ENCODE data around the gene CGB3.
"Not testable (repeated sequence)": the region's sequence is repeated elsewhere in the genome, so short reads cannot be mapped to it uniquely, and the experiment has no call there.

The CGB3 gene

DNA sequence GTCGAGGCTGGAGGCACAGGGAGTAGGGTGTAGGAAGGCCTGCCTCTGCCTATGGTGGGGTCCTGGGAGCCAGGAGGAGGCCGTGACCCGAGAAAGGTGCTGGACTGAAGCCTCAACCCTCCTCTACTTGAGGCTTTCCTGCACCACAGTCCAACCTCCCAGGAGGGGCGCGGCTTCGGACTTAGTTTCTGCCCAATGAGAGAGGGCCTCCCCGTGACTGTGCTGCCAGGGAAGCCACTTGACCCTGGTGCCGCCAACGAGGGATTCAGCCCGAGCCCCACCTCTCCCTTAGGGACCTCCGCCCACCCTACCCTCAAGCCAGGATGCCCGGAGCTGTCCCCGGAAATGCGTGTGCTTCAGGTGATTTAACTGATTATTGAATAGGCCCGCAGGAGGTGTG lies at the start of gene CGB3:
TSS of gene CGB3 (minus strand) at position 101 of the 400 bp plus-strand sequence. CDS start 362 bp downstream, outside the sequence.
- not testable (repeated sequence) for DNase-seq (ENCODE audit: low spot score)

DNA sequence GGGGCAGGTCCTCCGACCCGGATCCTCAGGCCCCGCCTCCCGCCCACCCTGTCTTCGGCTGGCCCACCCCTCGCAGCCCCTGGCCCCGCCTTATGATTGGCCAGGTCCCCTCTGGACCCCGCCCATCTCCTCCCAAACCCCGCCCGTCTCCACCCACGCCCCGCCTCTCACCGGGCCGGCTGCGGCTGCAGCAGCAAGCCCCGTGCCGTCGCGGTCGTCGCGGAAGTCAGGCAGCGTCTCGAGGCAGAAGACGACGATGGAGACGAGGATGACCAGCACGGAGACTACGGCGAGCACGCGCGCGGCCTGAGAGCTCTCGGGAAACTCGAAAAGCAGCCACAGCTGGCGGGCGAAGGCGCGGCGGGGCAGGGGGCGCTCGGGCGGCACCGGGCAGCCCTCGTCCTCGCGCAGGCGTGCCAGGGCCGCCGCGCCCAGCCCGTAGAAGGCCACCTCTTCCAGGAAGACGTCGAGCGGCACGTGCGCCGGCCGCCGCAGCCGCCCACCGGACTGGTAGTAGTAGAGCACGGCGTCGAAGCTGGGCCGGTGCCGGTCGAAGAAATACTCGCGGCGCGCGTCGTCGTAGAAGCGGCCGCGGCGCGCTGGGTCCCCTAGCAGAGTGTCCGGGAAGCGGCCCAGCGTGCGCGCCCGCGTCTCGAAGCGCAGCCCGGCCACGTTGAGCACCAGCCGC lies 47.9 kb upstream of the CGB3 start:
- no peak for DNase-seq (ENCODE audit: low spot score)

DNA sequence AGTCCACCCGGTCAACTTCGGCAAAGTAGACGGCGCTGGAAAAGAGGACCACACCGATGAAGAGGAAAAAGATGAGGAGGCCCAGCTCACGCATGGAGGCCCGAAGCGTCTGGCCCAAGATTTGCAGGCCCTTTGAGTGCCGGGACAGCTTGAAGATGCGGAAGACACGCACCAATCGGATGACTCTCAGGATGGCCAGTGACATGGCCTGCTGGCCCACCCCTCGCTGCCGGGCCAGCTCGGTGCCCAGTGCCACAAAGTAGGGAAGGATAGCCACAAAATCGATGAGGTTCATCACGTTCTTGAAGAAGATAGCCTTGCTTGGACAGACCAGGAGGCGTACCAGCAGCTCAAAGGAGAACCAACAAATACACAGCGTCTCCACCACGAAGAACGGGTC lies 46.3 kb upstream of the CGB3 start:
- DNase-seq (ENCODE audit: low spot score) = no peak

DNA sequence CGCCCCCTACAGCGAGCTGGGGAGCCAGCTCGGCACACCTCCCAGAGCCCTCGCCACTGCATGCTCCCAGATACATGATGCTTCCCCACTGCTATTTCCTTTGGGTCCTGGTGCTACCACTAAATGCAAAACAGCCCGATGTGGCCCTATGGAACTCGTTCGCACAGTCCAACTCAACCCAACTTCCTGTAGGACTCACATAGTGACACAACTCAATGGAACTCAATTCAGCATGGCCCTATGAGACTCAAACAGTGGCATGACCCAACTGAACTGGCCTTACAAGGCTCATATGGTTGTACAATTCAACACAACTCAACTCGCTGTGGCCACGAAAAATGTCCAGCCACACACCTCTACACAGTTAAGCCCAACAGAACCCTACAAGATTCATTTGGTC lies 44.9 kb upstream of the CGB3 start:
- DNase-seq (ENCODE audit: low spot score) = no peak

DNA sequence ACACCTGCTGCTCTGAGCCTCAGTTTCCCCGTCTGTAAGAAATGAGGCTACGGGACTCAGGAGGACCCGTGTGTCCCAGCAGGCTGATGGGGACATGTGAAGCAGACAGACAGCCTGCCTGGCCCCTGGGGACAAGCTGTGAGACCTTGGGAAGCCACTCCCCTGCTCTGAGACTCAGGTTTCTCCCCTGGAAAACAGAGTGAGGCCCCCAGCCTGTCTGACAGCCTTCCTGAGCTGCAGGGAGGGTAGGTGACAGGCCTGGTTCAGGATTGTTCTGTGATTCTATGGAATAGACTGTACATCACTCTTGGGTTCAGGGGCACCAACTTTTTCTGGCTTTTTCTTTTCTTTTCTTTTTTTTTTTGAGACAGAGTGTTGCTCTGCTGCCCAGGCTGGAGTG lies 43.4 kb upstream of the CGB3 start:
- no peak for DNase-seq (ENCODE audit: low spot score)

DNA sequence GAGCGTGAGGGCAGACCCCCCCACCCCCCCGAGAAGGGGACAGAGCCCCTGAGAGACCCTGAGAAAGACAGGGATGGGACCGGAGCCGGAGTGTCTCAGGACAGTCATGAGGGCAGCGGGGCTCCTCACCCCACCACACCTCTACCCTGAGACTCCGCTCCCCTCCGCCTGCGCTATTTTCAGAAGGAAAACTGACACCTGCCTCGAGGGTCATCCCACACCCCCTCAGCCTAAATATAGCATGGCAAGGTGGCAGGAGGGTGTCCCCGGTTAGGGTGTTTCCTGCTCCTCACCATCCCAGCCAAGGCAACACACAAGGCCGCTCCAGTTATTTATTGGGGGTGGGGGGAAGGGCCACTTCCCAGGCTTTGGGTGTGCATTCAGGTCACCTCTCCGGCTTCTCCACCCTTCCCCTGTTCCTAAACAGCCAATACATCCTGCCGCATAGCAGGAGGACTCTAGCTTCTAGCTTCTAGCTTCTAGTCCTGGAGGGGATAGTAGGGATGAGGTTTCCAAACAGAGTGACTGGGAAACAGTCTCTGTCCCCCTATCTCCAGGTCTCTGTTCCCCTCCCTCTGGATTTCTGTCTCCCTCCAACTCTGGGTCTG lies 41.9 kb upstream of the CGB3 start:
- no peak for DNase-seq (ENCODE audit: low spot score)

DNA sequence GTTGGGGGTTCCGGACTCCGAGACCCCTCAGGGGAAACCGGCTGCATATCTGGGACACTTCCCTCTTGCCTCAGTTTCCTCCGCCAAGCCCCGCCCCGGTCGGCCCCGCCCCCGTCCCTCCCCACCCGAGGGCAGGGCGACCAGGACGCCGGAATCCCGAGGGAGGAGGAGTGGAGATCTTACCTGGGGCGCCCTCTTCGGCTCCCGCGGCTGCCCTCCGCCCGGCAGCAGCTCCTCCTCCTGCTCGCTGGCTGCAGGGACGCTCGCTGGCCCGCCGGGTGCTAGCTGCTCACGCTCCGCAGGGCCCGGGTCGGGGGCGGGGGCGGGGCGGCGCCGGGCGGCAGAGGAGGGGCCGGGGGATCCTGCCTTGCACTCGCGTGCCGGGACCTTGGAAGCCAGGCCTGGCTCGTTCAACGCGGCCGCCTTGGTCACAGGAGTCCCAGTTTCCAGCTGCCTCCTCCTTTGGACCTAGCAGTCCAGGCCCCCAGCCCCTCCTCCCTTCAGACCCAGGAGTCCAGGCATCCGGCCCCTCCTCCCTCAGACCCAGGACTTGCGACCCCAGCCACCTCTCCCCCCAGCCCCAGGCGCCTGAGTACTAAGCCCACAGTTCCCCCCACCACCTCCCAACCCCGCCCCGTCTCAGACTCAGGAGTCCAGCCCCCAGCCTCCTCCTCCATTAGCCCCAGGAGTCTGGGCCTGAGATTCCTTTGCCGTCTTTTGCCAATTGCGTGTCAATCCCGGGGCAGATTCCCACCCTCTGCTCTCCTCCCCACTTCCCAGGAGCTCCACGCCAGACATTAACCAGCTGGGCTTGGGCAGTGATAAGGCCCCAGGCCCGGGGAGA lies 40.9 kb upstream of the CGB3 start, which contains the start of gene NTF4:
TSS of gene NTF4 (minus strand) at position 51 of the 844 bp plus-strand sequence. CDS start 2,821 bp downstream, outside the sequence.
- no peak for DNase-seq (ENCODE audit: low spot score)

DNA sequence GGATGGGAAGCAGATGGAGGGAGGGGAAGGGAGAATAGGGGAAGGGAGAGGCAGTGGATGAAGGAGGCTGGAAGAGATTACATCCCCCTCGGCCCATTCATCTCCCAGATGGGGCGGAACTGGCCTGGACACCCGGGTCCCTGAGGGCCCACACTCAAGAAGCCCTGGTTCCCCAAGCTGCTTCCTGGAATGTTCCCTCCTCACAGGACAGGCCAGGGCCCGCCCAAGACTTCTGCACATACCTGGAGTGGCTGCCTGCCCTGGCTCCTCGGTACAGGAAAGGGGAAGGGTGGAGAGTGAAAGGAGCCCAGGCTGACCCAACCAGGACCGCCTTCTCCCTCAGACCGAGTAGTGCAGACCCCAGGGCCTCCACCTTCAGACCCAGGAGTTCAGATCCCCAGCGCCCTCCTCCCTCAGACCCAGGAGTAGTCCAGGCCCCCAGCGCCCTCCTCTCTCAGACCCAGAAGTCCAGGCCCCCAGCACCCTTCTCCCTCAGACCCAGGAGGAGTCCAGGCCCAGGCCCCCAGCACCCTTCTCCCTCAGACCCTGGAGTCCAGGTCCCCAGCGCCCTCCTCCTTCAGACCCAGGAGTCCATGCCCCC lies 40.0 kb upstream of the CGB3 start:
- no peak for DNase-seq (ENCODE audit: low spot score)

DNA sequence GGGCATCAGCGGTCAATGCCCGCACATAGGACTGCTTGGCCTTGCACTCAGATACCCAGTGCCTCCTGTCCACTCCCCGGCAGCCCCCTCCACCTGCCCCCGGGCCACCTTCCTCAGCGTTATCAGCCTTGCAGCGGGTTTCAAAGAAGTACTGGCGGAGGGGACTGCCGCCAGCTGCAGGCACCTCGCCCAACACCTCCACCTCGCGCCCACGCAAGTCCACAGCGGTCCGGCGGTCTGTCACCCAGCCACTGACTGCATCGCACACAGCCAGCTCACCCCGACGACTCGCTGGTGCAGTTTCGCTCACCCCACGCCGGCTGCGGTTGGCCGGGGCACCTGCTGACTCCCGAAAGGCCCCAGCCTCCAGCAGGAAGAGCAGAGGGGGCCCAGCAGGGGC lies 37.3 kb upstream of the CGB3 start:
- no peak for DNase-seq (ENCODE audit: low spot score)

DNA sequence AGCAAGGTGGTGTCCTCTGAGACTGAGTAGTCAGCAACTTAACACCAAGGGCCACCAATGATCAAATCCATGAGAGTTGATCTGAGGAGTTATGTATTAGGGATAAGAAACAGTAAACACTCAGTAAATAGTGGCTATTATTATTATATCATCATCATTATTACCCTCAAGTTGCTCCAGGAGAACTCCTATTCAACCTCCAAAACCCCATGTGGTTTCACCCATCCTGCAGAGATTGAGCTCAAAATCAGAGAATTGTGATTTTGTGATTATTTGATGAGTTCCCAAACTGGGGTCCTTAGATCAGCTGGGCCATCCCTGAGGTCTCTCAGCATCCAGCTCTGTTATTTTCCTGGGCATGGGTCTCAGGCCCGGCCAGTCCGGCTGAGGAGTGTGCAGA lies 36.9 kb upstream of the CGB3 start:
- DNase-seq (ENCODE audit: low spot score) = no peak

DNA sequence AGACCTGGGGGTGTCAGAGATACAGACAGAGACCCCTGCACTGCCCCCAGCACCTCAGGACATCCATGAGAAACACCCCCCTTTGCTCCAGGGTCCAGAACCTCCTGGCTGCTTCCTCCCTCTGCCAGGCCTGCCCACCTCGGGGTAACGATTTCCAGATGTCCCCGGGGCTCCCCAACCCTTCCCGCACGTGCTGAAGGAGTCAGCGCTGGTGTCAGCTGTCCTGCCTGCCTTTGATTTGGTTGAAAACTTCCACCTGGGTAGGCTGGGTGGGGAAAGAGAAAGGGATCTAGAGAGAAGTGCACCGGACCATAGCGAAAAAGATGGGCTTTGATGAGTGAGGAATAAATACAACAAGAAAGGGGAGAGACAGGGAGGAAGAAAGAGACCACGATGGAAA lies 34.9 kb upstream of the CGB3 start:
- DNase-seq (ENCODE audit: low spot score) = no peak

DNA sequence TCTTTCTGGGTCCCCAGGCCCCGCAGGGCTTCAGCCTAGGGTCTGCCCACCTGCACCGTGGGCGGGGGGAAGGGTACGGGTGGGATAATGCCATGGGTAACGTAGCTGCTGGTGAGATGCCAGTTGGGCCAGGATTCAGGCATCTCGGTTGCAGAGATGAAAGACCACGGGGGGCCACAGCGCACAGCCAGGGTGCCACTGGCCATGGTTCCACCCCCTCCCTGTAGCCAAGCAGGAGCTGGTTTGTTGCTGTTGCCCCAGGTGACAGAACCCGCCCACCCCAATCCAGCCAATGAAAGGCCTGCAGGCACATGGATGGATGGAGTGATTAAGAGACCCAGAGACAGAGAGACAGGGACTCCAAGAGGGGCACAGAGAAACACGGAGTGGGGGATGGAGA lies 34.4 kb upstream of the CGB3 start:
- no peak for DNase-seq (ENCODE audit: low spot score)

DNA sequence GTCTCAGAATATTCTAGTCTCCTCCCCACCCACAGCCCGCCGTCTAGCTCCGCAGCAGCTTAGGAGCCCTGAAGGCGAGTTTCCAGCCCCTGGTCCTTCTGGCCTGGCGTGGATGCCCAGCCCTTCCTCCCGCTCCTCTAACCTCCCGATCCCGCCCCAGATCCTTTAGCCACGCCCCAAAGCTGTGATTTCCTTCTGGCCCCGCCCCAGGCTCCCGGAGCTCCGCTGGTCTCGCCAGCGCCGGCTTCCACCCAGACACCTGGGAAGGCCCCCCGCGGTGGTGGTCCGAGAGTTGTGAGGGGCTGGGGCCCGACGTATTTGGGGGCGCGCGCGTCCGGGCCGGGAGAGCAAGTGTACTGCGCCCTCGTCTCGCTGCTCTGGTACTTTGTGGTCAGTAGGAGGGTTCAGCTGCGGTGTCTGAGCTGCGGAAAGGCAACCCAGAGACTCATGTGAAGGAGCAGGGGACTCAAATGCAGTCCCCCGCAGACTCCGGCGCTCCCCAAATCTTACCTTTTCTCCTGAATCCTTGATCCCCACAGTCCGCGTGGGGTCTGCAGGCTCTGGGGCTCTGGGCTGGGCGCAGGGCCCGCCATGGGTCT lies 33.6 kb upstream of the CGB3 start, which contains the start of gene CGB7:
TSS of gene CGB7 (minus strand) at position 114 of the 599 bp plus-strand sequence. CDS start 2,374 bp downstream, outside the sequence.
- no peak for DNase-seq (ENCODE audit: low spot score)

DNA sequence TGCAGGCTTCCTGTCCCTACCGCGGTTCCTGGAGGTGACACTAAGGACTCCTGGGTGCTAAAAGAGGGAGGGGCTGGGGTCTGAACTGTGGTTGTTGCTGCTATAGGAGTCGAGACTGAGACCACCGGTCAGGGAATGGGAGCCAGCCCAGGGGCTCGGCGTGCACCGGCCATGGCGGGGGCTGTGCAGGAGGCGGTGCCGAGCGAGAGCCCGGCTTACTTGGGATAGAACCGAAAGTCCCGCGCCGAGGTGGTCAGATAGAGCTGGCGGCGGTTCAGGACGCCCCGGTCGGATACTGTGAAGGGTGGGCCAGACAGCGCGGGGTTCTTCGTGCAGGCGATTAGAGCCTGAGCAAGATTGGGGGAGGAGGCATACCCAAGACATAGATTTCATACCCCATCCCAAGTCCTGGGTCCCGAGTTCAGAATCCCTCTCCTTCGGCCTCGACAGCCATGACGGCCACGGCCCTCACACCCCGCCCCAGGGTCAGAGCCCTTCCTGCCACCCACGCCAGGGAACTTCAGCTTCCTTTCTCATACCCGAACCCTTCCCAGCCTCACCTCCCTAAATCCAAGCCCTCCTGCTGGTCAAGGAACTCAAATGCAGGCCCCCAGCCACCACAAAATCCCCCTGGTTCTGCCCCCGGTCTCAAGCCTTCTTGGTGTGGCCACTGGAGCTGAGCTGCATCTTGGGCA lies 32.9 kb upstream of the CGB3 start:
- DNase-seq (ENCODE audit: low spot score) = not testable (repeated sequence)

DNA sequence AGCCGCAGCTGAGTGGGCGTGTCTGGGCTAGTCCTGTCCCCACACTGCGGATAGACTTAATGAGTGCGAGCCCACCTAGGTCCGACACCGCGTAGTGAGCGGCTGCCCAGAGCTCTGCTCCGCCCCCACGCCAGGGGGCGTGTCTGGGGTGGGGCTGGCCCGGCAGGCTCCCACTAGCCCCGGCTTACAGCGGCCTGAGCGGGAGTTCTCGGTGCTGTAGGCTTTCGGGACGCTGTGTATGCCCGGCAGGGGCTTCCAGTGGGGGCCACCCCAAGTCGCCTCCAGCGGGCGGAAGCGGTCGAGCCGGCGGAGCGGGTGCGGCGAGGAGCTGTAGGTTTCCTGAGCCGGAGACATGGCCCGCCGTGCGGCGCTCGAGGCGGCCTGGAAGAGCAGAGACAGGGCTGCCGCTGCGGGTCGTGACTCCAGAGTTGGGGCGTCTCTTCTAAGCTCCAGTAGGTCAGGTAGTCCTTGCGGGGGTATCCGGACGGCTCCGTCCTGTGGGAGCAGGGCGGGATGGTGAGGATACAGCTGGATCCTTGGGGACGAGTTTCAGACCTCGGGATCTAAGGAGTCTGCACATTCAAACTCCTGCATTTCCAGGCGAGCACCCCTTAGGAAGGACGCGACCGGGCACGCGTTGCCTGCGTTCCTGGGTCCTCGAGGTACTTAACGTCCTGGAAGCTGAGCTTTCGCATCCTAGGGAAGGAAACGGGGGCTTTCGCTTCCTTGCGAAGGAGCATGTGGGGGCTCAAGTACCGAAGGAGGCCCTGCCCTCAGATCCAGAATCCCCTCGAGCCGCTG lies 32.2 kb upstream of the CGB3 start:
- no peak for DNase-seq (ENCODE audit: low spot score)

DNA sequence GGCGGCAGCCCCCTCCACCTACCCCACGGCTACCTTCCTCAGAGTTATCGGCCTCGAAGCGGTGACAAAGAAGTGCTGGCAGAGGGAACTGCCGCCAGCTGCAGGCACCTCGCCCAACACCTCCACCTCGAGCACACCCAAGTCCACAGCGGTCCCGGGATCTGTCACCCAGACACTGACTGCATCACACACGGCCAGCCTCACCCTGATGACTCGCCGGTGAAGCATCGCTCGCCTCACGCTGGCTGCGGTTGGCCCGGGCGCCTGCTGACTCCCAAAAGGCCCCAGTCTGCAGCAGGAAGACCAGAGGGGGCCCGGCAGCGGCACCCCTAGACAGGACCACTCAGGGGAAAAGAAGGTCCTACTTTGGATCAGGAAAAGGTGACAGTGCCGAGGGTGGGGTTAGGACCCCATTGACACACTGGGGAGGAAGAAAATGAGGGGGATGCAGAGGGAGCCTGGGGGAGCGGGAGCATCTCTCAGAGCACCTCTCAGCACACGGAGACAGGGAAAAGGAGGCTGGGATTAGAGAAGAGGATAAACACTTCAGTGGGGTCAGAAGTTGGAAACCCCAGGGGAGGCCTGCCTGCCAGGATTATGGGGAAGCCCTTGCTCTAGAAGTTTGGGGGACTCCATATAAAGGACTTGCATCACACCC lies 26.4 kb upstream of the CGB3 start:
- DNase-seq (ENCODE audit: low spot score) = peak; percentile 70

DNA sequence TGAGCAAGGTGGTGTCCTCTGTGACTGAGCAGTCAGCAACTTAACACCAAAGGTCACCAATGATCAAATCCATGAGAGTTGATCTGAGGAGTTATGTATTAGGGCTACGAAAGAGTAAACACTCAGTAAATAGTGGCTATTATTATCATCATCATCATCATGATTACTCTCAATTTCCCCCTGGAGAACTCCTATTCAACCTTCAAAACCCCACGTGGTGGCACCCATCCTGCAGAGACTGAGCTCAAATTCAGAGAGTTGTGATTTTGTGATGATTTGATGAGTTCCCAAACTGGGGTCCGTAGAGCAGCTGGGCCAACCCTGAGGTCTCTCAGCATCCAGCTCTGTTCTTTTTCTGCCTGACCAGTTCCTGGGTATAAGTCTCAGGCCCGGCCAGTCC lies 25.7 kb upstream of the CGB3 start:
- not testable (repeated sequence) for DNase-seq (ENCODE audit: low spot score)

DNA sequence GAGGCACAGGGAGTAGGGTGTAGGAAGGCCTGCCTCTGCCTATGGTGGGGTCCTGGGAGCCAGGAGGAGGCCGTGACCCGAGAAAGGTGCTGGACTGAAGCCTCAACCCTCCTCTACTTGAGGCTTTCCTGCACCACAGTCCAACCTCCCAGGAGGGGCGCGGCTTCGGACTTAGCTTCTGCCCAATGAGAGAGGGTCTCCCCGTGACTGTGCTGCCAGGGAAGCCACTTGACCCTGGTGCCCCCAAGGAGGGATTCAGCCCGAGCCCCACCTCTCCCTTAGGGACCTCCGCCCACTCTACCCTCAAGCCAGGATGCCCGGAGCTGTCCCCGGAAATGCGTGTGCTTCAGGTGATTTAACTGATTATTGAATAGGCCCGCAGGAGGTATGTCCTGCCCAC lies 24.9 kb upstream of the CGB3 start, which contains the start of gene CGB8:
TSS of gene CGB8 (minus strand) at position 101 of the 400 bp plus-strand sequence. CDS start 372 bp downstream, outside the sequence.
- DNase-seq (ENCODE audit: low spot score) = not testable (repeated sequence)

DNA sequence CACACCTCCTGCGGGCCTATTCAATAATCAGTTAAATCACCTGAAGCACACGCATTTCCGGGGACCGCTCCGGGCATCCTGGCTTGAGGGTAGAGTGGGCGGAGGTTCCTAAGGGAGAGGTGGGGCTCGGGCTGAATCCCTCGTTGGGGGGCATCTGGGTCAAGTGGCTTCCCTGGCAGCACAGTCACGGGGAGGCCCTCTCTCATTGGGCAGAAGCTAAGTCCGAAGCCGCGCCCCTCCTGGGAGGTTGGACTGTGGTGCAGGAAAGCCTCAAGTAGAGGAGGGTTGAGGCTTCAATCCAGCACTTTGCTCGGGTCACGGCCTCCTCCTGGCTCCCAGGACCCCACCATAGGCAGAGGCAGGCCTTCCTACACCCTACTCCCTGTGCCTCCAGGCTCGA lies 19.4 kb upstream of the CGB3 start, which contains the start of gene CGB5:
TSS of gene CGB5 (plus strand) at position 301 of the 400 bp plus-strand sequence. CDS start 362 bp downstream, outside the sequence.
- not testable (repeated sequence) for DNase-seq (ENCODE audit: low spot score)

DNA sequence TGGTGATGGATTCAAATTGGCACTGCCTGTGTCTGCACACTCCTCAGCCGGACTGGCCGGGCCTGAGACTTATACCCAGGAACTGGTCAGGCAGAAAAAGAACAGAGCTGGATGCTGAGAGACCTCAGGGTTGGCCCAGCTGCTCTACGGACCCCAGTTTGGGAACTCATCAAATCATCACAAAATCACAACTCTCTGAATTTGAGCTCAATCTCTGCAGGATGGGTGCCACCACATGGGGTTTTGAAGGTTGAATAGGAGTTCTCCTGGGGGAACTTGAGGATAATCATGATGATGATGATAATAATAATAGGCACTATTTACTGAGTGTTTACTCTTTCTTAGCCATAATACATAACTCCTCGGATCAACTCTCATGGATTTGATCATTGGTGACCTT lies 18.5 kb upstream of the CGB3 start:
- DNase-seq (ENCODE audit: low spot score) = not testable (repeated sequence)
